ENCODE measurements around the gene ARHGAP28.

ARHGAP28 gene

DNA sequence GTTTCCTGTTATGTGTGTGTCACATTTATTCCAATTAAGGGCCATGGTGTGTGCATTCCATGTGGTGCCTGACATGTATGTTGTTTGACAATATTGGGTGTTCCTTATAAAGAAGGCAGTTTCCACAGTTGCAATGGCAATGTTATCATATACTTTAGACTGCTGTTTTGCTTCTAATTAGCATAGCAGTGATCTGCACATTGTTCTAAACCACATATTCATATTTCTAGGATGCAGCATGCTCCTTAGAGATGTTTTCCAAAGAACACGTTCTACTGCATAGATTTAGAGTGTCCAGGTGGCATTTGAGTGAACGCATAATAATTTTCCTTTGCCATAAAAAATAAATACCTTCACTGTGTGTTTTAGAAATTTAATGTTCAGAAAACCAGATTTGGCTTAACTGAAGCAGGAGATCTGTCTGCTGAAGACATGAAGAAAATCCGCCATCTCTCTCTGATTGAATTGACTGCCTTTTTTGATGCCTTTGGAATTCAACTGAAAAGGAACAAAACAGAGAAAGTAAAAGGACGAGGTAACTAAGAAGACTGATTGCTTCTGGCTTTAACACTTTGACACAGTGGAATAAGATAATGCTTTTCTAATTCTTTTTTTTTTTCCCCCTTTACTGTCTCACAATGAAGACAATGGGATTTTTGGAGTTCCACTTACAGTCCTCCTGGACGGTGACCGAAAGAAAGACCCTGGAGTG is 143.7 kb downstream of the ARHGAP28 start:
- no peak for DNase-seq (ENCODE audit: low spot score)

- DNase-seq (ENCODE audit: low spot score): no peak
Observed at GRCh38 chr18:6874315-6874714, 144.8 kb downstream of the ARHGAP28 start.

GRCh38 chr18:6875749-6876148 is 146.2 kb downstream of the ARHGAP28 start:
- no peak for DNase-seq (ENCODE audit: low spot score)

DNA sequence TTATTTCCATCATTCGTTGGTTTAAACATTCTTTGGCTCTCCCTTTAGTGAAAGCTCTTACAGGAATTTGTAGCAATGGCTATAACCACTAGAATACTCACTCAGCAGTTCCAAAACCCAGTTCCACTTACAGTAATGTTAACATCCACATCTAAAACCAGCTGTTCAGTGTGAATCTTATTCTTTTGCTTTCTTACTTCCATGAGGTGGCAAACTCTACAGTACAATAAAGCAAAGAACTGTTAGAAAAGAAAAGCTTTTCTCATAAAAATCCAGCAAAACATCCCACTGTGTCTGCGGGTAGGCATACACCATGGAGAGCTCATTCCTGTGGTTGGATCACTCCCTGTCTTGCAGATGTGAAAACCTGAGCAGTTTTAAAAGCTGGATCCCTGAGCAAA is 147.1 kb downstream of the ARHGAP28 start:
- DNase-seq (ENCODE audit: low spot score): no peak

DNA sequence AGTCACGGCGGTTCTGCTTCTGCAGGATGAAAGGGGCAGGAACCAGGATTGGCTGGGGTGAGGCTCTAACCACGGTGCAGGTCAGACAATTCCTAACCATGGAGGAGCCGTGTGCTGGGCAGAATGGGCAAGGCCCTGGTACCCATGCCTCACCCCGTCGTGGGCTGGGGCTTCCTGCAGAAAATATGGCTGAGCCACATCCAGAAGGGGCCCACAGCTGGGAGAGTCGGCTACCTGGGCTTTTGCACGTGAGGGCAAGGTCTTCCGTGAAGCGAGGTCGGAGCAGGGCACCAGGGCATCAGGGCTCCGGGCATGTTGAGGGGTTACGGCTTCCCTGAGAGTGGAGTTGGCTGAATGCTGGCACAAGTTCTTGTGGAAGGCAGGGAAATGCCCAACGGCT is 147.8 kb downstream of the ARHGAP28 start:
- DNase-seq (ENCODE audit: low spot score): no peak

DNA sequence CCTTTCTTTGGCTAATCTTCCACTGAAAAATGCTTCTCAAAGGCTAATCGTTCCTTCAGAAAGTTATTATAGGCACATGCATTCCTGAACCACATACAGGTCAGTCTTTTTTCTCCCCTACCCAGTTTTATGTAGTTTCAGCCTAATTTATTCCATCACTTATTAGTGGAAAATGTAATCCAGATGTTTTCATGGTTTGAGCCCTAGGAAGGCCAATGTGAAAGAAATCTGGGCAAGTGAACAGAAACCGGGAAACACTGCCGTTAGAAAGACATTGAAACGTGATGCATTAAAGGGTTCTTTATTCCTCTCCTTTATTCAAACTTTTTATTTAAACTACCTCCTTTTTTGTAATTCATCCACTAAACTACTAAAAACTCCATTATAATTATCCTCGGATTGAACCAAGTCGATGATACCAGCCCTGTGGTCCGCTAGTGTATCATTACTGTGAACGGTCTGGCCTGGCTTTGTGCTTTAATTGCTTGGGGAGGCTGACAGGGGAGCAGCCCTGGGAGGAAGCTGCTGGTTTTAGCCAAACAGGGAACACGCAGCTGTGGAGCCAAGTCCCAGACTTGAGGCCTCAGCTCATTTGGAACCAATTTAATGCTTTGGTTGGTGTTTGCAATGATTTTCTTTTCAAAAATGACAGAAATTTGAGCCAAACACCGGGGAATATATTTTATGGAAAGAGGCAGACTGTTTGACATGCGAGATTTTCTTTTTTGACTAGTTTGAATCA is 149.2 kb downstream of the ARHGAP28 start:
- no peak for DNase-seq (ENCODE audit: low spot score)

GRCh38 chr18:6879508-6880195 is 150.1 kb downstream of the ARHGAP28 start:
- no peak for DNase-seq (ENCODE audit: low spot score)

DNA sequence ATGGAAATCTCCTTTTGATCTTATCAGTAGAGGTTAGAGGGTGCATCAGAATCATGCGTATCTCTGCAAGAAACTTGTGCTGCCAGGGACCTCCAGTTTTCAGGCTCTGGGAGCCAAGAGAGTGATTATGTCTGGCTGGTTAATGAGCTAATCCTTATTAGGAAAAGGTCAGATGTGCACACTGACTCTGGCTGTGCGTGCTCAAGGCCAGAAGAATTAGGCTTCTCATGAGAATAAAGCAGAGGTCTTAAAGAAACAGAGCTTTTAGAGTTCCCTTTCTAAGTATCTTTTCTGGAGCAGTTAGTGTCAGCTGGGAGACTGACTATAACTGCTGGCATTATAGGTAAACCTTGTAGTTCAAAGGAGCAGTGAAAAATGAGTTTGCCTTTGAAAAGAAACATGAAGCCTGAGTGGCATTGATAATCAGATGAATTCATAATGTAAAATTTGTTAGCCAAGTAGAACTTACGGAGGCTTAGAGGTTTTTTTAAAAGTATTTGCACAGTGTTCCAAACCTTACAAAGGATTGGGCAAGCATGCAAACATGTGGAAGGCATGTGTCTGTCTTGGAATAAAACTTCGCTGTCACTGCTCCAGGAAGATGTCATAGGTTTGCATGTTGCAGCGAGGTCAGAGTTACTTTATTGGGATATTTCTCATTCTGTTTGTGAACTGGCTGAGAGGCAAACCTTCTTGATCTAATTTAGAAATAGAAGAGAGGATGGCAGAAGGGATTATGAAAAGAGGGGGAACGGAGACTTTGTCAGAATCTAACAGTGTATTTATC is 151.7 kb downstream of the ARHGAP28 start:
- DNase-seq (ENCODE audit: low spot score): no peak

- DNase-seq (ENCODE audit: low spot score): no peak
Observed at GRCh38 chr18:6882401-6882800, 152.9 kb downstream of the ARHGAP28 start.

DNA sequence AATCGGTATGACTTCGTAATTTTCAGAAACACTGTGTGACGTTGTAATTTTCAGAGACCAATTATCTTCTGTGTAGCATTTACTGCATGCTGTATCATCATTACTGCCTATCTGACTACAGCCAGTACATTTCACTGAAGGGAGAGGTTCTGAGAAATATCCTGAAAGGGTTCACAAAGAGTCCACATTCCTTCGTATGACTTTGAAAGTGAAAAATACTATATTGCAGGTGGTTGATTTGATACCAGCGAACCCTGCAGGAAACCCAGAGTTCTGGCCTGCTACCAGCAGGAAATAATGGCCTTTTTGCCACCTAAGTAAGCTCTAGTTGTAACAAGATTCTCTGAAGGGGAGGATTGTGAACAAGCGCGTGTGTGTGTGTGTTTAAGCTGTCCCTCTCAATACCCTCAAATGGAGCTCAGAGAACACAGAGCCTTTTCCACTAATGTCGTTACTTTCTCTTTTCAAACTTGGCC is 155.5 kb downstream of the ARHGAP28 start:
- no peak for DNase-seq (ENCODE audit: low spot score)

DNA sequence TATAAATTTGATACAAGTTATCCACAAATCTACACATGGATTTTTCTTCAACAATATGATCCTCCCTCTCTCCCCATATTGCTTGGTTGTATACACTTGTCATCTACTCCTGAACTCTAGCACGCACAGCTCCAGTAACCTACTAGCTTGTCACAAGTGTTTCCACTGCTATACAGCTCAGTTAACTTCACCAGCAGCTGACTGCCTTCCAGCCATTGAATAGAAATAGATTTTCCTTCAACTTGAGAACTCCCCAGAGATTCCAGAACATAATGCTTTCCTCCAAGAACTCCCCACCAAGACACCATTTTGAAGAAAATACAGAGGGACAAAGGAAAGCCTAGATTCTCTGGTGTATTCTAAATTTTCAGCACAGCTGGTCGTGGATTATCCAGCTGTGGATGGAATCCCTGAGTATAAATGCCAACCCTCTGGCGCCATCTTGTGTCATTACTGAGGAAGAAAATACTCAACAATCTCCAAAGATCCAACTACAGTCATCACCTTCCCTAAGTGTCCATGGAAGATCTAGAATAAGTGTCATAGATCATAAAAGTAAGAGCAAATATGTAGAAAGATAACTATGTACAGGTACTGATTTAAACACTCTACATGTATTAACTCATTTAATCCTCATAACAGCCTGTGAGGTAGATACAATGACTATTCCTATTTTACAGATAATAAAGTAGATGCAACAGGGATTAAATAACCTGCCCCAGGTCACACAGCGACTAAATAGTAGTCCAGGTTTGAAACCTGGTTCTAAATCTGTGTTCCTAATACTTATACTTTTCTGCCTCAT is 156.7 kb downstream of the ARHGAP28 start:
- DNase-seq (ENCODE audit: low spot score): peak; percentile 37

DNA sequence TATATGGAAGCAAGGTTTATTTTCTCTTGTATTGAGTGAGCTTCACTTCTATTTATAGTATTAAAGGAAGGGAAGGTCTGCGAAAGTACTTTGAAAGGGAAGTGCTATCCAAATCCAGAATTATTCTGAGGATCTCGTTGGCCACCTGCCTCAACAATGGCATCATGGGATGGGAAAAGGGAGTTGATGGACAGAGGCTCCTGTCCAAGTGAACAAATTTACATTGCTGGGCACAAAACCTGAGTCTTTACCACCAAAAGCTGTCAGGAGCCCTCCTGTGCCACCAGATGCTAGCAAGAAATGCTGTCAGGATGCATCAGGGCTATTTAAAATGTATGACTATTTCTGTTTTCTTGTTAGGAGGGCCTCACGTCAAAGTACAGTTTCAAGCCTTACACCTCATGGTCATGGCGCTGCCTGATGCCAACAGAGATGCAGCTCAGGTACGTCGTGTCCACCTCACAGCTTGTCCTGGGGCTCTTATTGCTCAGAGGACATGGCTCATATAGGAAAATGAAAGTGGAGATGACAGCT is 157.3 kb downstream of the ARHGAP28 start:
- no peak for DNase-seq (ENCODE audit: low spot score)

DNA sequence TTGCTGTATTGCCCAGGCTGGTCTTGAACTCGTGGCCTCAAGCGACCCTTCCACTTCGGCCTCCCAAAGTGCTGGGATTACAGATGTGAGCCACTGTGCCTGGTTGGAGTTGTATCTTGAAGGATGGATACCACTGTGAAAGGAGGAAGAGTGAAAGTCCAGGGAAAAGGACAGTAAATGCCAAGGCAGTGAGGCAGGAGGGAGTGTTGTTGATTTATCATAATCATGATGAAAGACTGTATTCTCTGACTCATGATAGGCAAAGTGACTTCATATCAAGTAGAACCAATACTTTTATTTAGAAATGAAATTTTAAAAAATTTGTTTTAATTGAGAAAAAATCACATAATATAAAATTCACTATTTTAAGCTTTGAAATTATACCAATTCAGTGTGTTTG is 162.3 kb downstream of the ARHGAP28 start:
- no peak for DNase-seq (ENCODE audit: low spot score)

GRCh38 chr18:6901286-6901926 is 171.9 kb downstream of the ARHGAP28 start:
- no peak for DNase-seq (ENCODE audit: low spot score)

DNA sequence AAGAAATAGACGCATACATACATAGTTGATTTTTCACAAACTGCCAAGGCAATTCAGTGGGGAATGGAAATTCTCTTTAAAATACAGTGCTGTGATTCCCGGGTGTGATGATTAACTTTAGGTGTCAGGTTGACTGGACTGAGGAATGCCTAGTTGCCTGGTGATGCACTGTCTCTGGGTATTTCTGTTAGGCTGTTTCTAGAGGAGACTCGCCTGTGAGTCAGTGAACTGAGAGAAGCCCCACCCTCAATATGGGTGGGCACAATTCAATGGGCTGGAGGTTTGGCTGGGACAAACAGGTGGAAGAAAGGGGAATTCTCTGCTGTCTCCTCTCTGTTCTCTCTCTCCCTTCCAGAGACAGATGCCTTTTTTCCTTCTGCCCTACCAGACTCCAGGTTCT is 187.6 kb downstream of the ARHGAP28 start:
- DNase-seq (ENCODE audit: low spot score): no peak

DNA sequence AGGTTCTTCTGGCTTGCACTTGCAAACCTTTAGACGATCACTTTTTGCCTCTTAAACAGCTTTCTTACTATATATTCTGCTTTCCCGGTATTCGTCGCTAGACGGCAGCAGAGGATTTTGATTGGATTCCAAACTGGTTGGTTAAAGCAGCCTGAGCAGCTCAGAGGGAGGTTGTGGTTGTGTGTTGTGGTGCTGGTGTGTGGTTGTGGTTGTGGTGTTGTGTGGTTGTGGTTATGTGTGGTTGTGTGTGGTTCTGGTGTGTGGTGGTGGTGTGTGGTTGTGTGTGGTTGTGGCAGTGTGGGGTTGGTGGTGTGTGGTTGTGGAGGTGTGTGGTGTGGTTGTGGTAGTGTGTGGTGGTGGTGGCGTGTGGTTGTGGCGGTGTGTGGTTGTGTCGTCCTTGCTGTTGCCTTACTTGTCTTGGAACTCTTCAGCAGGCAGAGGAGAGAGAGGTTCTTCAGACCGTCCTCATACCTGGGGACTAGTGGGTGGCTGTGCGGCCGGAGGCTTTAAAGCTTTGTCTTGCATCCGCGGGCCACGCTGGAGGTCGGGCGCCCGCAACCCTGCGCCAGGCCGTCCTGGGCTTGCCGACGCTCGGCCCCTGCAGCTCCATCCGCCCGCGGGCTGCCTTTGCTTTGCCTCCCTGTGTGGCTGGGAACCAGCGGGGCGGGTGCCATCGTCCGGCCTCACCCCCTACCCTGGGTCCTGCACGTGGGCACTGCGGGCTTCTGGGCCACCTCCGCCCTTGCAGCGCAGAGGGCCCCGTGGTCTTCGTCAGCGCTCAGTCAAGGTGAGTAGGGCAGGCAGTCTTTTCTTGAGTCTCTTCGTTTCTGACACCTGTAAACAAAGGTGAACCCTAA is 190.8 kb downstream of the ARHGAP28 start:
- no peak for DNase-seq (ENCODE audit: low spot score)

DNA sequence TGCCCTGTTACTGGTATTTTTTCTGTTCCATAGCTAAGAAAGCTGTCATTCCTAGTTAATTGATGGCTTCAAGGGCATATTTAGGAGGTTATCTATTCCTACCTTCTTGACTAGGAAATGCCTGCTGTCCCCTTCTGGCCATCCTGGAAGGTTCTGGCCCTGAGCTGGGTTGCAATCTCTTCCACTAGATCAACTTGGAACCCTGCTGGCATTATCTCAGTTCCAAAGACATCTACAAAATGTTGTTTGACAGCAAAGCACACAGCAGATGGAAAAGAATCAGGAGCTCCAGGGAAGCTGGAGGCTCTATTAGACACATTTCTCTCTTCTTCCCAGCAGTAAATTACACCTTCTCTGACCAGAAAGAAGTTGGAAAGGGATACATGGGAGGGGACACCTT is 192.1 kb downstream of the ARHGAP28 start:
- no peak for DNase-seq (ENCODE audit: low spot score)

- DNase-seq (ENCODE audit: low spot score): no peak
Observed at GRCh38 chr18:6923220-6923619, 193.7 kb downstream of the ARHGAP28 start.

GRCh38 chr18:6927153-6927552 is 197.6 kb downstream of the ARHGAP28 start:
- no peak for DNase-seq (ENCODE audit: low spot score)

GRCh38 chr18:6928359-6928758 is 198.8 kb downstream of the ARHGAP28 start:
- no peak for DNase-seq (ENCODE audit: low spot score)
